GM20431 (cell line): ENCODE results near the gene PLEK.
"Not testable (repeated sequence)": the region's sequence is repeated elsewhere in the genome, so short reads cannot be mapped to it uniquely, and the experiment has no call there.

Experiments used
- in situ Hi-C: fragments of 300-500 bp; cut with MseI, MboI; formaldehyde crosslinking; loops from one replicate; pipeline ENCODE4 v1.15.0; 2020; ENCODE audit warnings: low sequenced_read_pairs; ENCODE audit not compliant: unreplicated experiment

Gene PLEK

DNA sequence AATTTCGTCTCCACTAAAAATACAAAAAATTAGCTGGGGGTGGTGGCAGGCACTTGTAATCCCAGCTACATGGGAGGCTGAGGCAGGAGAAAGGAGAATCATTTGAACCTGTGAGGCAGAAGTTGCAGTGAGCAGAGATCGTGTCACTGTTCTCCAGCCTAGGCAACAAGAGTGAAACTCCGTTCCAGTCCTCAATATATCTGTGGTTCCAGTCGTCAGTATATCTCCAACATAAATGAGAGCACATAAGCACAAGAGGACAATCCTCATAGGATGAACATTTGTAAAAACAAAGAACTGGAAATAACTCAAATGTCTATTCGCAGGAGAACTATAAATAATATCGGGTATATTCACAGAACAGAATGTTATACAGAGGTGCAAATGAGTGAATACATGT lies 13.1 kb upstream of the PLEK start:
- in situ Hi-C loops = no loop called here

DNA sequence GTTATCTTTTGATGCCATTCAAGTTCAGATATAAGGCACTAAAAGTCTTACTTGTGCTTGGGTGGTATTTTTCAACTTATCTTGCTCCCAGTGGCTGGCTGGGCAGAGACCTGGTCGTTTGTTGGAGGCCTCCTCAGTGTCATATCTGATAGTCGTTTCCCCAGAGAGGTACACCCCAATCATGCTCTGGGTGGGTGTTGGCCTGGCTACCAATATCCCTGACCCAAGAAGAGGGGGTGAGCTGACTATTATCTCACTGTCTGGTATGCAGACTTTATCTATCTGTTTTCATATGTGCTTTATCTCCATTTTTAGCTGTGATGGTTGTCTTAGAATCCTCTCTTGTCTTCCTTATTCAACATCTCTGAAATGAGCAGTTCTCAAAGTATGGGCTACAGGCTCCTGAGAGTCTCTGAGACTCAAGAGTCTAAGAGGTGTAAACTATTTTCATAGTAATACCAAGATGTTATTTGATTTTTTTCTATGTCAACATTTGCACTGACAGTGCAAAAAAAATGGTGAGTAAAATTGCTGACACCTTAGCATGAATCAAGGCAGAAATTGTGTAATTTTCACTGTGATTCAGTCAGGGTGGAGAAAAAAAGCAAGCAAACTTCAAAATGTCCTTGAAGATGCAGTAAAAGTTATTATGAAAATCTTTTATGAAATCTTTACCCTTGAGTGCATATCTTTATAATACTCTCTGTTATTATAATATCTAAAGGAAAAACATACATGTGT lies 12.3 kb upstream of the PLEK start:
- in situ Hi-C loops = no loop called here

DNA sequence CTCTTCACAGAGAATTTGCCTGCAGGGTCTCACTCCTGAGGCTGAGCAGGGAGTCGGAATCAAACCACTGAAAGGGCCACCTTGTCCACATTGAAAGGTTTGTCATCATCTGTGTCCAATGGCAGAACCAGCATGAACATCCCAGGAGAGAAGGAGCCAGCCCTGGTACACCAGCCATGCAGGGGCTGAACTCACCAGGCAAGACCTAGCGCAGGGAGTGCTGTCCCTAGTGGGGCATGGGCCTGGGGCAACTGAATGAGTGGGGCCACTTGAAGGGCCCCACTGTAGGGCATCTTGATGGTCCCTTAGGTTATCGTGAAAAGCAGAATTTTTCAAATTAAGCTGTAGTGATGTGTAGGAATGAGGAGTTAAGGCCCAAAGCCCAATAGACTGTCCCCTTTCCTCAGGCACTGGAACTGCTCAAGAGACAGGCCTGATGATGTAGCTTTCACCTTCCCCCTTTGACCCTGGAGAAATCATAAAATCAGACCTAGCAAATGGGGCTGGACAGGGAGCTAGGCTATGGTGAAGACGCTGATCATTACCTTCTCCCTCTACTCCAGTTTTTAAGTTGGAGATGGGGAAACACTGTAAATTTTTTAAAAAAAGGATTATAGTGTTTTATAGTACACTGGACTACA lies 8.4 kb upstream of the PLEK start:
- in situ Hi-C loops = no loop called here

DNA sequence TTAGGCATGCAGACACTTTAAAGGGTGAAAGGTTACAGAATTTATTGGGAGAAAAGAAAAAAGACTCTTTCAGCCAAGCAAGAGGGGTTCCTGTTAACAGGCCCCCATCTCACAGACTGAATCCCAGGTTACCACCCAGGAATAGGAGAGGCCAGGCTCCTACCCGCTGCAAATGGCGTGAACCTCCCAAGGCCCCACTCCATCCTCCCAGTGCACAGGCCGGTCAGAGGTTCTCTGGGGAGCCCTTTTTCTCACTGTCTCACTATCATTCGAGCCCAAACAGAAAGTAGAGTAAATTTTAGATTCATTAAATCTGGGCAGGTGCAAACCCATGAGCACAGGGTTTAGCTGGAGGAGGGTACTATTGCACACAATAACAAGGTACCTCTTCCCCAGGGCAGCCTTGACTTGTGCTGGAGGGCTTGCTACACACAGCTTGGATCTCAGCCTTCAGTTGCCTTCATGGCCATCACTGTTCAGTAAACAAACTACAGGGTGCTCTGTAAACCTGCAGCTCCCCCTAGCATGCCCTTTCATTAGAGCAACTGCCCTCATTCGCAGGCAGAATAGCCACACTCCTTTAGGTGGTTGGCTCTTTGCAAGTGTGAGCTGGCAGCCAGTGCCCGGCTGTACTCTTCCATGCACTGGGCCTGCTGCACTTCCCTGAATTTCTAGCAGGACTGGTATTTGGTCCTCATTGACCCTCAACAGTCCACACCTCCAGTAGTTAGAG lies 7.3 kb upstream of the PLEK start:
- in situ Hi-C loops = no loop called here

DNA sequence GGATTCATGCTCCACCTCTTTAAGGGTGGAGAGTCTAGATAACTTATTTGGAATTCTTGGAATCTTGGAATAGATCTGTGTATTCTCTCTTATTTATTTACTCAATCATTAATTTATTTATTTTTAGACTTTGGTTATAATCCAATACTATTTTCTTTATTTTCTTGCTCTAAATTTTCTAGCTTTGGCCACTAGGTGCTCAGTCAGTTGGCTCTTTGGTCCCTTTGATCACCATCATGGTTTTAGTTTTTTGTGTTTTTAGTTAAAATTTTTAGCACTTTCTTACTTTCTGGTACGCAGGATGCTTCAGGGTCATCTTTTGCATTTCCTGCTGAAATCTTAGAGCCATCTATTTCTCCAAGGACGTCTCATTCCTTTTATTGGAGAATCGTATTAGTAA lies 5.2 kb upstream of the PLEK start:
- in situ Hi-C loops = no loop called here

DNA sequence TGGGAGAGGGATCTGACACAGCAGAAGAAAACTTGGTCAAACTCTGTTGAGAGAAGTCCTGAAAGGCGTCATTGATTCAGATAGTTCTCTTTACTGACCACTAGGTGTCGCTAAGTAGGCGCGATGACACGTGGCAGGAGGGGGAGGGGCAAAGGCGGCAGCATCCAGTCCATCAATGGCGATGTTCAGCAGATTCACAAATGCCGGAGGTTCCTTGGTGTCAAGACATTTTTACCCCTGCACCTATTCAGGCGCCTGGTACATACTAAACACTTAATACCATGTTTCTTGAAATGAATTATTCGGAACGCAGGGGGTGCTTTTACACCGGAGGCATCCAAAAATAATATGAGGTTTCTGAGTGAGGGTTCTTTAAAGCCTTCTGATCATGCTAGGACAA lies 3.0 kb upstream of the PLEK start:
- in situ Hi-C loops = no loop called here

DNA sequence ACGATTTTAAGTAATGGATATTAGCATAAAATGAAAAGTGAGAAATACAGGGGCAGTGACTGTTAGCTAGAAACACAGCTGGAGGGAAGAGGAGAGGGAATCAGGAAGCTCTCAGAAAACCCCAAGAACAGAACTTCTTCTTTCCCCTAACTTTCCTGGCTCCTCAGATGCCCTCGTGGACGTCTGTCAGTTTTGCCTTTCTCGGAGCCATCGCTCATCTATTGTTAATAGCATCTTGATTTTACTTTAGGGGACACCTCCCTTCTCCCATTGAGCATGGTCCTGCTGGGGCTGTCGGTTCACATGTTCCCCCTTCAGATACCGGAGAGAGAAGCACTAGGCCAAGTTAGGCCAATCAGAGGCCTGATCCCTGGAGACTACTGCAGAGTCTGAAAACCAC lies 2.3 kb upstream of the PLEK start:
- in situ Hi-C loops = no loop called here

DNA sequence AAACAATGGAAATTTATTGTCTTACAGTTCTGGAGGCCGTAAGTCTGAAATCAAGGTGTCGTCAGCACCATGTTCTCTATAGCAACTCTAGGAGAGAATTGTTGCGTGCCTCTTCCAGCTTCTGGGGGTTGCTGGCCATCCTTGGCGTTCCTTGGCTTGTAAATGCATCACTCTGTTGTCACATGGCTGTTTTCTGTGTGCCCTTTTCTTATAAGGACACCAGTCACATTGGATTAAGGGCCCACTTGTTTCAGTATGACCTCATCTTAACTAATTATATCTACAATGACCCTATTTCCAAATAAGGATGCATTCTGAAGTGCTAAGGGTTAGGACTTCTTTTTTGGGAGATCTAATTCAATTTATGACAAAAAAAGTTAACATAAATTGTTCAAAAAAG lies 1.4 kb upstream of the PLEK start:
- in situ Hi-C loops = no loop called here

DNA sequence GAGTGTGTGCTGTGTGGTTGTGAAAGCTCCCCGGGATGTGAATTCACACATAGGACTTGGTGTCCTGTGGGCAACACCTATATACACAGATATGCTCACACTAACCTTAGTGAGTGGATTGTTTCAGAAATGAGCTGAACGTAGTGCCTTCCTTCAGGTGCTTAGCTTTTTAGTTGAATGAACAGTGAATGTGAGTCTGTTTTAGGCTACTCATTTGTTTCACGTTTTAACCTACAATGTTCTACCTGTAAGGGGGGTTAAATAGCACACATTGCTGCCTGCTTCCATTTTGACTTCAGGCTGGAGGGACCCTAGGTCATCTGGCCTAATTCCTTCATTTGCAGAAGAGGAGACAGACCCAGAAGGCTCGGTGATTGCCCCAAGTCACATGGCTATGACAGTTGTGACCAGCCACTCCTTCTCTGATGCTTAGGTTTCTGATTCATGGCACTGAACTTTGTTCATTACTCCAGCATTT lies 1.0 kb downstream of the PLEK start:
- in situ Hi-C loops = no loop called here

DNA sequence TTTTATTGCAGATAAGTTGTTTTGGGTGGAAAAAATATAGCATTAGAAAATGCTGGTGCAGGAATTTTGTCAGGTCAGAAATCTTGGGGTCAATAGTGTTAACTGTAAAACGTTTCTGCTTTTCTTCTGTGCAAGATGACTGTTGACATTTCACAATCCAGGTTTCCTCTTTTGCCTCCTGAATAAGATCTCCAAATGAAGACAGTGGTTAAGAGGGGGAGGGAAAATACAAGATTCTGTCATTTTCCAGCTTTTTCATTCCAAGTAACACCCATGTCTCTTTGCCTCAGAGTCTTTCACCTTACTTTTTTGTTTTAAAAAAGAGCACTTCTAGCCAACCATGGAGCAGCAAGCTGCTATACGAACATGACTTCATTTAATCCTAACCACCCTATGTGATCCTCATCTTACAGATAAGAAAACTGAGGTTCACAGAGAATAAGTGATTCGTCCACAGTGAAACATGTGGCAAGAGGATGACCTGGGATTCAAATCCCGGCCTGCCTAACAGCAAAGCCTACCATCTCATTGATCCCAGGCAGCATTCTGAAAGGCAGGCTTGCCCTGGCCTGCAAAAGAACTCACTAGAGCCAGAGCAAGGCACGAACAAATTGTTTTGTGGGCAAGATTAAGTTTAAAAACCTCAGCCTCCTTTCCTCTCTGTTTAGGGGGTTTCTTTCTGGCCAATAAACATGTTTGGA lies 3.0 kb downstream of the PLEK start:
- in situ Hi-C loops = no loop called here

DNA sequence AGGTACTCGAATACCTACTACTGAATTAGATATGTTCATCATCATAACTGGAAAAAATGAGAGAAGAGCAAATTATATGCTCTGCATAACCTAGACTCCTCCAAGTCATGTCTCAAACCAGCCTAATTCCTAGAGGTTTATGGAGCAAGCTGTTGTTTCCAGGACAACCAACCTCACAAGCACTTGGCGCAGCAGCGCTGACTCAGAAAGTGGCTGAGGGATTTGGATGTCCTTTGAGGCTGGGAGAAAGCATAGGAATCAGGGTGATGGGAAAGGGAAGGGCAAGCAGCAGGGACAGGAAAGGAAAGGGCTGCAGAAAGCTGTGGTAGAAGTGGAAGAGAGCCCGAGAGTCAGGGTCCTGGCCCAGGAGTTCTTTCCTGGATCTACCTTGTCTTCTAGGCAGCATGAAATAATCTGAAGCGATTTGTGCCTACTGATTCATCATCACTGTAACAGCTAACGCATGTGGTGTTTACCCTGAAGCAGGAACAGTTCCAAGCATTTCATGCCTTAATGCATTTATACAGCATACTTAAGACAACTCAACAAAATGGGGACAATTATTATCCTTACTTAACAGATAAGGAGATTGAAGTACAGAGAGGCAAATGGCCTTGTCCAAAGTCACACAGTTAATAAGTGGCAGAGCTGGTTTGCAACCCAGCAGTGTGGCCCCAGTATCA lies 3.7 kb downstream of the PLEK start:
- in situ Hi-C loops = no loop called here

DNA sequence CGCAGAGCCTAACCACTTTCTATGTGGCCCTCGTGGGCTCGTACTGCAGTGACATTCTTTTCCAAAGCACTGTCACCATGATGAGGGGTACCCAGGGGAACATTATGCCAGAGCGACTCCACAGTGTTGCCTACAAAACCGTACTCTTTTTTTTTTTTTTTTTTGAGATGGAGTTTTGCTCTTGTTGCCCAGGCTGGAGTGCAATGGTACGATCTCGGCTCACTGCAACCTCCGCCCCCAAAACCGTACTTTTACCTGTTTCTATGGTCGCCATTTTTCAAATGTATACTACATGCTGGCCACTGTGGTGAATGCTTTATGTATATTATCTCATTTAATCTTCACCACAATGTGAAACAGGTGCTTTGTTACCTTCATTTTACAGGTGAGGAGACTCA lies 4.3 kb downstream of the PLEK start:
- in situ Hi-C loops = no loop called here

DNA sequence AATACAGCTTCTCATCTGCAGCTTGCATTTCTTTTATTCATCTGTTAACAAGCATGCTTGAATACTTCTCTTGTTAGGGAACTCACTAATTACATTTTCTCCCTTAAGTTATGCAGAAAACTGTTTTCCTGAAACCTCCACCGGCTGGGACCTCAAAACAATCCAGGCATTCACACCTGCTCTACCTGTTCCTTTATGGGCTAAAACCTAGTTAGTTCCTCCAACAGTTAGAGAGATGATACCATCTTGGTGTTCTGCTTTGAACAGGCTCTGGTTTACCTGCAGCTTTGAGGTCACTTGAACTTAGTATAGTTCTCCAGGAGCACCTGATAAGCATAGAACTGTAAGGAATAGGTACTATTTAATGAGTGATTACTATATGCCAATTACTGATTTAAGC lies 6.1 kb downstream of the PLEK start:
- in situ Hi-C loops = no loop called here

DNA sequence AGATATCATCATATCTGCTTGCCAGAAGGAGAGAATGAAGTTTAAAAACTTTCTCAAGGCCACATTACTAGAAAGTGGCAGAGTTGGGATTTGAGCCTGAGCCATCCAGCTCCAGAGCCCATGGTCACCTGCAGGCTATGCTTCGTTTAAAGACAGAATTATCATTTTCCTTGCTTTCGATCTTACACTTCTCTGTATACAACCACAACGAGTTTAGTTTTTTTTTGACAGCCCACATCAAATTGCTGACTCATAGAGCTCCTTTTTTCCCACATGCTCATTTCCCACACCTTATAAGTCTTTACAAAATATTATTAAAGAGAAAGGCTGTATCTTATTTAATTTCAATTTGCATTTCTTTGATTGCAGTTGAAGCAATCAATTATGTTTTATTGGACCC lies 6.5 kb downstream of the PLEK start:
- in situ Hi-C loops = no loop called here

DNA sequence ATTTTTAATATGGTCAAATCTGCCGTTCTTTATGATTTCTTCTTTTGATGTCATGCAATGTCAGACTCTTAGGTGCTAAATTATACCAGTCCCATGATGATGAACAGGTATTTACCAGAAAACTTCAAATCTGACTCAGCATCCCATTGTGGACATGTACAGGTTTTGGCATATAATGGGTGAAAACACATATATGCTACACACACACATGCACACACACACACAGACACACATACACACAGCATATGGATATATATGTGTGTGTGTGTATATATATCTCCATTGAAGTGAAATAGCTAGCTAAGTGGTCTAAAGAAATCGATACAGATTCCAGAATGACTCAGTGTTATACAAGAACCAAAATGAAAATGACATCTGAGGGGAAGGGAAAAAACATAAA lies 7.4 kb downstream of the PLEK start:
- in situ Hi-C loops = no loop called here

DNA sequence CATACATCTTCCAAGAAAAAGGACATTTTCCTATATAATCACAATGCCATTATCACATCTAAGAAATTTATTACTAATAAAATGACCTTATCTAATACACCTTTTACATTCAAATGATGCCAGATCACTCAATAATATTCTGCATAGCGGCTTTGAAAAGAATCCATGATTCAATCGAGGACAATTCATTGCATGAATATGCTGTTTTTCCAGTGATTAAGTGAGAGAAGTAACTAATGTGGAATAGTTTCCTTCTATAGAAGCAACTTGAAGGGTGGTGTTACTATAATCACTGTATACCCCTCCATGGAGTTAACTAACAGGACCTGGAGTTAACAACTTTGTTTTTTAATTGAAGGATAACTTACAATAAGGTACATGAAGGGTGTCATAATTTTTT lies 9.1 kb downstream of the PLEK start:
- in situ Hi-C loops = no loop called here

DNA sequence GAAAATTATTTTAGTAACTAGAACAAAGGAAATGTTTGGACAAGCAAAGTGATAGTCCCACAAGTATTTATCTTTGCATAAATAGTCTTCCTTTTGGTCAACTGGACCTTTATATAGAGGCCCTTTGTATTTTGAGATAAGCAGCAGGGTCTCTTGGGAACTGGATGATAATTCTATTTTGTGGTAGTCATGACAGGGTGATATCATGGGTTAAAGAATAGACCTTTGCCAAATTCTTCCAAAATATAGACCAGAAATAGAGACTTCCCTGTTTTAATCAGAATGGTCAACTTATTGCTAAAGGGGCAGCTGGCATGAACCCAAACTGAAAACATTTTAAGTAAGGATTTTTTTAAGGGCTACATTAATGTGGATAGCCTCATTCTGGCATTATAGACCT lies 10.5 kb downstream of the PLEK start:
- in situ Hi-C loops = no loop called here

DNA sequence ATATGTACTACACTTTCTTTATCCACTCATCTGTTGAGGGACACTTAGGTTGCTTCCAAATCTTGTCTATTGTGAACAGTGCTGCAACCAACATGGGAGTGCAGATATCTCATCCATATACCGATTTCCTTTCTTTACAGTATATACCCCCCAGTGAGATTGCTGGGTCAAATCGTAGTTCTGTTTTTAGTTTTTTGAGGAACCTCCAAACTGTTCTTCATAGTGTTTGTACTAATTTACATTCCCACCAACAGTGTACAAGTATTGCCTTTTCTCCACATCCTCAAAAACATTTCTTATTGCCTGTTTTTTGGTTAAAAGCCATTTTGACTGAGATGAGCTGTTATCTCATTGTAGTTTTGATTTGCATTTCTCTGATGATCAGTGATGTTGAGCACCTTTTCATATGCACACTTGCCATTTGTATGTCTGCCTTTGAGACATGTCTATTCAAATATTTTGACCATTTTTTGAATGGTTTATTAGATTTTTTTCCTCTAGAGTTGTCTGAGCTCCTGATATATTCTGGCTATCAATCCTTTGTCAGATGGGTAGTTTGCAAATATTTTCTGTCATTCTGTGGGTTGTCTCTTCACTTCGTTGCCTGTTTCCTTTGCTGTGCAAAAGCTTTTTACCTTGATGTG lies 12.2 kb downstream of the PLEK start:
- in situ Hi-C loops = no loop called here

DNA sequence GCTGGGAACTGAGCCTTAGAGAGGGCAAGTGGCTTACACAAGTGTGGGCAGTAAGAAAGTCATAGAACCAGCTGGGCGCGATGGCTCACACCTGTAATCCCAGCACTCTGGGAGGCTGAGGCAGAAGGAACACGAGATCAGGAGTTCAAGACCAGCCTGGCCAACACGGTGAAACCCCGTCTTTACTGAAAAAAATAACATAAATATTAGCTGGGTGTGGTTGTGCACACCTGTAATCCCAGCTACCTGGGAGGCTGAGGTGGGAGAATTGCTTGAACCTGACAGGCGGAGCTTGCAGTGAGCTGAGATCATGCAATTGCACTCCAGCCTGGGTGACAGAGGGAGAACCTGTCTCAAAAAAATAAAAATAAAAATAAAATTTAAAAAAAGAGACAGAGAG lies 13.7 kb downstream of the PLEK start:
- in situ Hi-C loops = not testable (repeated sequence)
